HG03025 (cell line): Measurements from ENCODE around the gene PRKAR1B.
"Not testable (repeated sequence)": the region's sequence is repeated elsewhere in the genome, so short reads cannot be mapped to it uniquely, and the experiment has no call there.

ENCODE experiments used
- ATAC-seq: cut with Tn5 transposase; IDR thresholded peaks from one replicate; pipeline ENCODE4 v1.9.1; 2021; ENCODE audit warnings: mild to moderate bottlenecking, moderate library complexity; ENCODE audit not compliant: unreplicated experiment, low FRiP score

PRKAR1B gene

DNA sequence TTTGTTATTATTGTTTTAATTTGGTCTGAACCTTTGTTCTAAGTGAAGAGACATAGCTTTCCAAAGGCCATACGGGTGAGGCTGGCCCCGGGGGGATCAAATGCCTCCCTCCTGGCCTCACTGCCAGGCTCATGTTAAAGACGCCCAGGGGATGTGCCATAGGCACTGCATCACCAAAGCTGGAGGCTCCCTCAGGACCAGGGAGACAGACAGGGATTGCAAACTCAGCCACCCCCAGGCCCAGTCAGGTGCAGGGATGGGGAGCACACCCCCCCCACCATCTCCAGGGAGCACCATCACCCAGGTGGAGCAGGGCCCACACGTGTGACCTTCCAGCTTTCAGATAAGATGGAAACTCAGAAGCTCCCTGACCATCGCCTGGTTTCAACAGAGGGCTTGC is 96.5 kb downstream of the PRKAR1B start:
- no peak for ATAC-seq

DNA sequence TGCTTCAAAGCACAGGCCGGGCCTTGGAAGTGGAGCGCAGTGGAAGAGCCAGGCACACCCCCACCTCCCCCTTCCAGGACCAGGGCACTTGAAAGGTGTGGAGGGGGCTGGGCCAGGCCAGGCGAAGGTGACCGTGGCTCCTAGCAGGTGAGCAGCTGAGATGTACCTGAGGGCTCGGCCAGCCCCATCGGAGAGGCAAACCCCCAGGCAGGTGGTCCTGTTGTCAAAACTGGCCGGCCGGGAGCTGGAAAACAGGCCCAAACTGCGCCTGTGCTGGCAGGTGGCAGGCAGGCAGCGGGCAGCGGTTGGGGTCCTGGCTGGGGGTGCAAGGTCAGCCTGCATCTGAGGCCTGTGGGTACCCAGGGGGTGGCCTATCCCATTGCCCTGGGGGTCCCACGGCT is 97.0 kb downstream of the PRKAR1B start:
- no peak for ATAC-seq

DNA sequence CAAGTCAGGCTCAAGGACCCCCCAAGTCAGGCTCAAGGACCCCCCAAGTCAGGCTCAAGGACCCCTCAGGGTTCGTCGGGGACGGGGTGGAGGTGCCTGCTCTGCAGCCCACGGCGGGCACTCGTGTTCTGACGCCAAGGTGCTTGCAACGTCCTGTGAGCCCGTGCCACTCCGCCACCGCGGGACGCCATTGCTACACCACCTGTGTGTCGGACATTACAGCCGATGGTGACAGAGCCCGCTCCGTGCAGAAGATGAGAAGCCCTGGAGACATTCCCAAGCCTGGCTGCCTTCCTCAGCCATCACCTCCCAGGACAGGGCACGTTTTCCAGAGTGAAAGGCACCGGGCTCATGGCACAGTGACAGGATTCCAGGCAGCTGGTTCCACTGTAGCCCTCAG is 98.3 kb downstream of the PRKAR1B start:
- no peak for ATAC-seq

DNA sequence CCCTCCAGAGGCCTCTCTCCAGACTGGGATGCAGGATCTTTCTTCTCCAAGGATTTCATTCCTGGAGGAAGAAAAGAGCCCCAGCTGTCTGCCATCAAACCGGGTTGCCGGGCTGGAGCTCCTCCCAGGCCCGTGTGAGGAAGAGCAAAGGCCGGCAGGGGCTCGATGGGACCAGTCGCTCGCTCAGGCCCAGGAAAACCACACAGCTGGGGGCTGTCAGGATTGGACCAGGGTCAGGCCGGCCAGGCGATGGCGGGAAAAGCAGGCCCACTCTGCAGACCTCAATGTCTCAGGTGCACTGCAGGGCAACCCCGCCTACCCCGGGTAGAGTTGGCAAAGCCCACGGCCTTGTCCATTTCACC is 98.7 kb downstream of the PRKAR1B start:
- ATAC-seq = no peak

DNA sequence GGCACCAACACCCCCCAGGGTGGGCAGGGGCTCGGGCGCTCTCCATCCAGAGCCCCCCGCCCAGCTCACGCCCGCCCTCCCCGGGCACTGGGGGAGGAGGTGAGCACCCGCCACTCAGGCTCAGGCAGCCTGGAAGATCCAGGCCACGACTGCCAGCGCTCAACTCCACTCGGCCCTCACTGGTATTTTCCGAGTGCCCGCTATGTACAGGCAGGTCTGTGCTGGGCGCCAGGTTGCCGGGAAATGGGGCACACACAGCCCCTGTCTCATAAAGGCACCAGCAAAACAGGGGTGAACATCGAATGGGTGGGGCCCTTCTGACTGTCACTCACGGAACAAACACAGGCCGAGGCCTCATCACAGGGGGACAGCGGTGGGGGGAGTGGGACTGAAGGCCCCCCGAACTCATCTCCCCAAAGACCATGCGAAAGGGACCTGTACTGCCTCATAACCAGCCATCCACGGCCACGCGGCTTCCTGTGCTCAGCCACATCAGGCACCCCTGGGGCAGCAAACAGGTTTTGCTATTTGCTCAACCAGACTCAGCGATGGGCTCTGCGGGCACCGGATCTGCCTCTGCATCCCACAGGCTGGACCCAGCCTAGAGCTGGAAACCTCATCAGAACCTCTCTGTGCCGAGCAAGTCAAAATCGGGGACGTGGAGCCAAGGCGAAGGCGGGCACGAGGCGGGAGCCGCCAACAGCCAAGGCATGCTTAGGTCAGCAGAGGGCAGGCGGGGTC is 99.2 kb downstream of the PRKAR1B start:
- no peak for ATAC-seq

DNA sequence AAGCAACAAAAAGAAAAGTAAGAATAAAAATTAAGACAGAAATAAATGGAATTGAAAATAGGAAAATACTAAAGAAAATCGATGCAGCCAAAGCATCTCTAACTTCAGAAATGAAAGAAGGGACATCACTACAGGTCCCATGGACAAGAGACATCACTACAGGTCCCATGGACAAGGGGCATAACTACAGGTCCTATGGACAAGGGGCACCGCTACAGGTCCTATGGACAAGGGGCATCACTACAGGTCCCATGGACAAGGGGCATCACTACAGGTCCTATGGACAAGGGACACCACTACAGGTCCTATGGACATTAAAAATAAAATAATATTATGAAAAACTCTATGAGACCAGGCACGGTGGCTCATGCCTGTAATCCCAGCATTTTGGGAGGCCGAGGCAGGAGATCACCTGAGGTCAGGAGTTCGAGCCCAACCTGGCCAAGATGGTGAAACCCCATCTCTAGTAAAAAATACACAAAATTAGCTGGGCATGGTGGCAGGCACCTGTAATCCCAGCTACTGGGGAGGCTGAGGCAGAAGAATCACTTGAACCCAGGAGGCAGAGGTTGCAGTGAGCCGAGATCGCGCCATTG is 101.6 kb downstream of the PRKAR1B start:
- ATAC-seq = no peak

DNA sequence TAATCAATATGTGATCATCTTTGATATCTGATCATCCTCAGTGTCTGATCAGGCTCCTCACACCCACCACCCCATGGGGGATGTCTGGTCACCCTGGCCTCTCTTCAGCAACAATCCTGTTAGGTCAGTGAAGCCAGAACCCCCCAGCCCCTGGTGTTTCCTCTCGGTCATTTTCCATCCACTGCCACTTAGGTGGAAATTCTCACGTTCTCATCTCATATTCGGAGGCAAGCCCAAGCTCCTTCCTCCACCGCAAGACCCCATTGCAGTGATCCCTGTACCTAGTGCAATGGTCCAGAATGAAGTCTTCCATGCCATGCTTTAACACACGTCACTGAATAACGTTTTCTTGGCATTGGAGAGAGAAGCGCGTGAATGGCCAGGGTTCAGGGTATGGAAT is 103.6 kb downstream of the PRKAR1B start:
- ATAC-seq = no peak

DNA sequence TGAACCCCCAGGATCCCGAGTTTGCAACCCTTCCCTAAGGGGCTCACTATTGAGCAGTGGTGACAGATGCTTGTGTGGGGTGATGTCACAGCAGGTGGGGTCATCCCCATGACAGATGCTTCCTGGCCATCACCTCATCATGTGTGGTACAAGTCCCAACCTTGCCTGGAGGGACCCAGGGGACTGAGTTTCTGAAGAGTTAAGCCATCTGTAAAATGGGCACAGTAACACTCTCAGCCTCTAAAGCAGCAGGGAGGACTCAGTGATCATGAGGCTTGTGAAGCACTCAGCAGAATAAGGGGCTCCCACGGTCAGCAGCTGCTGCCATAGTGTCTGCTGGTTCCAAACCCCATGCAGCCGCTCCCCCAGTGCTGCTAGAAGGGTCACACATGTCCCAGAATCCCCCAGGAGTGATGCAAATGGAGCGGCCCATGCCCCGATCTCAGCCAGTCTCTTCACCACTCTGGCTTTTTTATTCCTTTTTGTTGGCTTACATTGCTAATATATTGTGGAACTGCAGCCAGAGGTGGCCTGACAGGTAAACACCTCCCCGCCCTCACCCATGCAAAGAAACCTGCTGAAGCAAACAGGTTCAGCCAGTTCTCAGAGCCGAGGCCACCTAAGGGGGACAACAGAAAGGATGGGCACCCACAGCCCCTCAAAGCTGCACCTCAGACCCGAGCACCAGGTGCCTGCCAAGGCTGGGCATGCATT is 105.4 kb downstream of the PRKAR1B start:
- ATAC-seq = no peak

DNA sequence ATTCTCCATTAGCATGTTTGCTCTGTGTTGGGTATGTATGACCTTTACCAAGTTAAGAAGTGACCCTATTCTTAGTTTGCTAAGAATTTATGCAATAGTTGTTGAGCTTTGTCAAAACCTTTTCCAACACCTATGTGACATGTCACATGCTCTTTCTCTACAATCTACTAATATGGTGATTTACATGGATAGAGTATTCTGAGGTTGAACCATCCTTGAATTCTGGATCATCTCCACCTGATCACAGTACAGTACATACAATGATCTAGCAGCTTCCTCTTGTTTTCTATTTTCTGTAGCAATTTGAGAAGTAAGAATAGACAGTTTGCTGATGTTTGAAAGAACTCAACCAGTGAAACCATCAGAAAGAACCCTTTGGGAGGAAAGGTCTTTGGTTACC is 106.2 kb downstream of the PRKAR1B start:
- ATAC-seq = no peak

DNA sequence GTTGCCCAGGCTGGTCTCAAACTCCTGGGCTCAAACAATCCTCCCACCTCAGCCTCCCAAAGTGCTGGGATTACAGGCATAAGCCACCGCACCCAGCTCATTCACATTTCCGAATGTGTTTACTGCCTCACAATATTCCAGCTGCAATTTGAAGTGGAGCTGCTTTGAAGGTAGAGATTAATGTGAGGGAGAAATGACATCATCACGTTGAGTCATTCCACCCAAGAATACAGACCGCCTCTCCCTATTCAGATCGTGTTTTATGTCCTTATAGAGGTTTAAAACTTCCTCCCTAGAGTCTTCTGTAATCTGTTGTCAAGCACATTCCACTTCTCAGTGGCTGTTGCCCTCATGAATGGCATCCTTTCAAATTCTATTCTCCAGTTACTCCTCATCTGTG is 107.0 kb downstream of the PRKAR1B start:
- ATAC-seq = no peak

DNA sequence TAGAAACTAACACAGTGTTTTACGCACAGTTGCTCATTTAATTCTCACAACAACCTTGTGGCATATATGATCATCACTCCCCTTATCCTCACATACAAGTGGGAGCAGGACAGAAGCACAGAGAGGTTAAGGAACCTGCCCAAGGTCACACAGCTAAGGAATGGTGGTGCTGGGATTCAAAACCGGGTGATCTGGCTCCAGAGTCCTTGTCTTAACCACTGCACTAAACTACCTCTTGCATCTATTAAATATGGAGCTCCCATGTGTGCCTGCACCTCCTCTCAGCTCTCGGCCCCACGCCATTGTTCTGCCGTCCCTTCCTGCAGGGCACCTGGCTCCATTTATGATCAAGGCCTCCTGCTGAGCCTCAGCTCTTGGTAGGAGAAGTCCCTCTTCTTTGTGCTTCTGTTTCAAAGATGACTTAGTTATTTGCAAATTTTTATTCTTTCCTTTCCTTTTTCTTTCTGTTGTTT is 107.7 kb downstream of the PRKAR1B start:
- ATAC-seq = no peak

DNA sequence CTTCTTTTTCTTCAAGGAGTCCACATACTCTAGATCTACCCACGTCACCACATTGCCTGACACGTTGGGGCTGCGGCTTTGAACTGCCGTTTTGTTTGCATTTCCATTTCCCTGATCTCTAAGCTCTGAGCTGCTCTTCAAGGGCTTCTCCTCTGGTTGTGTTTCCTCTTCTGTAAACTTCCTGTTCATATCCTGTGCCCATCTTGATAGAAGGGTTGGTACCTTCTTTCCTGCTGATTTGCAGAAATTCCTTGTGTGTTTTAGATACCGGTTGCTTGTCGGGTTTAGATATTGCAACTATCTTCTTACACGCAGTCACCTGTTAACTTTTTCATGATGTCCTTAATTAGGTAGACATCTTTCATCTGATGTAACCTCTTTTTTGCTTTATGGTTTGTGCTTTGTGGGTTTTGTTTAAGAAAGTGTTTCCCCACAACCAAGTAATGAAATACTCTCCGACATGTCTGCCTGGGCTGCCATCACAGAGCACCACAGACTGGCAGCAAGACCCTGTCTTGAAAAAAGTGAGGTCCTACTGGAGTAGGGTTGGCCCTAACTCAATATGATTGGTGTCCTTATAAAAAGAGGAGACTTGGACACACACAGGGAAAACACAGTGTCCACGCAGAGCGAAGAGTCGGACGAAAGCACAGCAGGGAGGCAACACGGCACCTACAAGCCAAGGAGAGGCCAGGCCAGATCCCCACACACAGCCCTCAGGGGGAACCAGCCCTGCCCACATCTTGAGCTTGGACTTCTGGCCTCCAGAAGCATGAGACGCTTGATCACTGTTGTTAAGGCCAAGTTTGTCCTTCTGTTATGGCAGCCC is 108.3 kb downstream of the PRKAR1B start:
- ATAC-seq = no peak

DNA sequence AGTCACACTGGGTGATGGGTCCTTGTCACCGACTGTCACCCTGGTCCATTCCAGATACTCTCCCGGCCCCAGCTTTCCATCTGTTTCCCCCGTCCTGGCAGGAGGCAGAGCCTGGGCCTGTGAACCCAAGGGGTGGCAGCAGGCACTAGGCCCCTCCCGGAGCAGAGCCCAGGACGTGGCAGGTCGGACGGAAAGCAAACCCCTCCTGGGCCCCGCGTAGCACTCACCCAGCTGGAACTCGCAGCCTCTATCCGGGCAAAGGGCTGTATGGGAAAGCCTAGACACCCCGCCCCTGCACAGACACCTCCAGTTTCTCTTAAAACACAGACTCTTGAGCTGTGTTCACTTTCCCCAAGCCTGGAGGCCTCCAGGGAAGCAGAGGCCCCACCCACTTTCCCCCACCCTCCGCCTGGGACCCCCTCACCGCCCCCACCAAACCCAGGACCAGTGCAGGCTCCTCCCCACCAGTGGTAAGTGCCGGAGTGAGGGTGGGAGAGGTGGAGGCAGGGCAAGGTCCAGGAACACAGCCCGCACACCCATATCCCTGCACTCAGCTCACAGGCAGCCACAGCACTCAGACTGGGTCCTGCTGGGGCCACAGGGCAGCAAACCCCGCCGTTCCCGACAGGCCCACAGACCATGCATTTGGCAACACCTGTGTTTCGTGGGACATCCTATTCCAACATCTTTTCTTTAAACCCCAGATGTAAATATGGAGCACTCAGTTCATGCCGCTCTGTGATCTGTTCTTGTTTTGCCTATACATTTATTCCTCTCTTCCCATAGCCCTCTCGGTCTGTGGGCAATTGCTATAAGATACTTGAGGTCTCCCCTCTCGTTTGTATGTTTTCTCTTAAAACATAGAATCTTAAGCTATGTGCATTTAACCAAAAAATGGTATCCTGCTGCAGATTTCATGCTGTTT is 109.2 kb downstream of the PRKAR1B start:
- no peak for ATAC-seq

DNA sequence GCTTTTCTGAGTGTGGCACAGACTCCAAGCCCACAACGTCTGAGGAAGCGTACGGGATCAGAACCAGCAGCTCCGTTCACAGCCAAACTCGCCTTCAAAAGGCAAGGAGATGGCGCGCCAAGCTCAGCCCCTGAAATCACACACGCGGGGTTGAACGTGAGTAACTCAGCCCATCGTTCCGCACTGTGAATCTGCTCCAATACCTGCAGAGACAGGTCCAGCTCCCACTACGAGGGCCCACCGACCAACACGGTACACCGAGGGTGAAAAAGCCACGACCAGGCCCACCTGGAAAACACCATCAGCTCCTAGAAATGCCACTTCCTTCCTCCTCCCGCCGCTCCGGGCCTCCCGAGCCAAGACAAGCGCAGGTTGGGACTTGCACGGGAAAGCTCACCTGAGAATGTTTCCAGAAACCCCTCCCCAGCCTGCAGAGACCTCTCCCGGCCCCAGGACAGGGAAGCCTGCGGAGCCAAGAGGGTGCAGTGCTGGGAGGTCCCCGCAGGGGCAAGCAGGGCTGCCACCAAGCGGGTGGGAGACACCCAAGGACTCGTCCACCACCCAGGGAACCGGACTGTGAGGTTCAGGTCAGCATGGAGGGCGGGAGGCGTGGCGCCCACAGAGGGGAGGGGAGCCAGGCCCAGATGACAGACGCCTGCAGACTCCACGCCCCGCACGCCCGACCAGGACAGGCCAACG is 113.5 kb downstream of the PRKAR1B start:
- no peak for ATAC-seq

DNA sequence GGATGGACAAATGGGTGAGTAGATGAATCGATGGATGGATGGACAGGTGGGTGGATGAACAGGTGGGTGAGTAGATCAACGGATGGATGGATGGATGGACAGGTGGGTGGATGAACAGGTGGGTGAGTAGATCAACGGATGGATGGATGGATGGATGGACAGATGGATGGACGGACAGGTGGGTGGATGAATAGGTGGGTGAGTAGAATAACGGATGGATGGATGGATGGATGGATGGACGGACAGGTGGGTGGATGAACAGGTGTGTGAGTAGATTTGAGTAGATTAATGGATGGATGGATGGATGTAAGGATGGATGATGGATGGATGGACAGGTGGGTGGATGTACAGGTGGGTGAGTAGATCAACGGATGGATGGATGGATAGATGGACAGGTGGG is 115.2 kb downstream of the PRKAR1B start:
- ATAC-seq = not testable (repeated sequence)

DNA sequence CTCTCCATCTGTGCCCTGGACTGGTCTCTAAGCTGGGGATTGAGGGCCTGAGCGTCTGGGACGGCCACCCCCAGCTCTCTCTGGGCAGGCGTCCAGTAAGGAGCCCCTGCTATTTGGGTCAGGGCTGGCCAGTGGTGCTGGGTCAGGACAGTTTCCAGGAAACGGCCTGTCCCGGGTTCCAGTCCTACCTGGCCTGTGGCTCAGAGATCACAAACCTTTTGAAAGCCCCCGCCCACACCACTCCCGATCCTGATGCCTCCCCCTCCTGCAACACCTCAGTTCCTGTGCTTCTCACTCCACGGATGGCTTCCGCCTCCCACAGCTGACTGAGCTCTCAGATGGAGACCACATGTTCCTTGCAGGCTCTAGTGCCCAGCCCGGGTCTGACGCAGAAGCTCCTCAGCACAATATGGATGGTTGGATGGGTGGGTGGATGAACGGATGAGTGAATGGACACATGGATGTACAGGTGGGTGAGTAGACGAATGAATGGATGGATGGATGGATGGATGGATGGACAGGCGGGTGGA is 115.7 kb downstream of the PRKAR1B start:
- no peak for ATAC-seq

DNA sequence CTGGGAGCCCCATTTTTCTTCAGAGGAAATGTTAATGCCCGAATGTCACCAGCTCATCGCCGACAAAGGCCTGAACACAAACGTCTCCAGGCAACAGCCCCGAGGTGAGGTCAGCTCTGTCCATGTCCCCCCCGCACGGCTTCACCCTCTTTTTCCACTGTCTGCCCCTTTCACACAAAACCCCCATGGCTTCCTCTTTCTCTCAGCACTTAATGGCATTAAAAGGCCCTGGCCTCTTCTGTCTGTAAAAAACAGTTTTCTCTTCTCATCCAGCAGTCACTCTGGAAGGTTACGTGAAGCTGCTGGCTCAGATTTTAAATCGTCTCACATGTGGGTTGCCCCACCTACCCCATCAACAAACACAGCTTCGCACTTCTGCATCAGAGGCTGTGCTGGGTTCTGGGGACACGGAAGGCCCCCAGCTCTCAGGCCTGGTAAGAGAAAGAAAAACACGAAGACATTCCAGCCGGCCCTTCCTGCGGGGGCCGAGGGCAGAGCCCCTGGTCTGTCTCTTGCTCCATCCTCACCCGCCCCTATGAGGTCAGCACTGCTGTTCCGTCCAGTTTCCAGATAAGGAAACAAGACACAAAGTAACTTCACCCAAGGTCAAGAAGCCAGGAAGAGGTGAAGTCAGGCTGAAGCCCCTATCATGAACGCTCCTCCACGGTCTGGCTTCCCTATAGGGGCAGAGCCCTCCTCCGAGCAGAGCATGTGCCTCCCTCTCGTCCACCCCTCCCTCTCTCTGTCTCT is 116.4 kb downstream of the PRKAR1B start:
- no peak for ATAC-seq

DNA sequence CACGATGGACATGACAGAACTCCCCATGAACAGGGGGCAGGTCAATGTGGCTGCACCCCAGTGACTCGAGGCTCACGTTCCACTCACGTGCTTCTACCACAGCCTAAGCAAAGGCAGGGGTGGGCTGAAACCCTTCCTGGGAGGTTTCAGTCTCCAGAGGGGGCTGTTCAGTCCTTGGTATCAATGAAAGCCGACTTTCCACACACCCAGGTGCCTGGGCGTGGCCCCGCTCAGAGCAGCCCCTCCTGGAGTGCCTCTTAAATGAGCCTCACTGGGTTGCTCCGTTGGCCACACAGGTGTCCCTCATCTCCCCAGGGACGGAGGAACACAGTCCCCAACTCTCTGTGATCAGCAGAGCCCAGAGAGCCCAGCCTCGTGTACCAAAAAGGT is 116.9 kb downstream of the PRKAR1B start:
- no peak for ATAC-seq
